Endothelial cell of umbilical vein (primary cell): ENCODE results near the gene ATP11B. TPM values are rescaled to one million over a fixed set of nuclear protein-coding genes. Genes with fewer than 3 reads are reported as not detected.

Experiments used
- BruUV-seq: library from RNA; stranded (reverse); fragments of 400-500 nt; replicated peaks from 2 replicates; lab custom pipeline; 2021; lab: Mats Ljungman, UMichigan
- CTCF ChIA-PET: fragments of 300-600, 350-600 bp; sonication (Branson Sonifier 250); formaldehyde crosslinking; loops from one replicate; lab custom pipeline; 2021; ENCODE audit warnings: antibody characterized with exemption, inconsistent platforms; lab: Charles Lee
- POLR2A ChIA-PET: fragments of 300-600, 350-600 bp; sonication (Branson Sonifier 250); formaldehyde crosslinking; loops from one replicate; lab custom pipeline; 2021; ENCODE audit warnings: antibody characterized with exemption, inconsistent platforms; lab: Charles Lee
- DNase-seq: peaks from one replicate; pipeline ENCODE4 v3.0.0-alpha.2; 2011; ENCODE audit warnings: low read depth, low spot score
- FAIRE-seq: peaks from 2 replicates; lab custom pipeline; 2011; peaks lifted over from hg19 to GRCh38; lab: Jason Lieb, UNC
- H2AFZ ChIP-seq: 2 replicates; pipeline ENCODE4 v1.6.0; 2012; ENCODE audit warnings: low read depth, low read length, control low read depth, inconsistent platforms
- H3K27ac ChIP-seq: 2 replicates; pipeline ENCODE4 v1.5.1; 2011; ENCODE audit warnings: low read depth, mild to moderate bottlenecking, control low read depth, low read length, moderate library complexity; ENCODE audit not compliant: insufficient read depth
- H3K27me3 ChIP-seq, 2 experiments: 2 replicates each; pipeline versions ENCODE4 v1.6.0 to v1.6.1; 2011; ENCODE audit warnings: low read length in 2 of 2, mixed read lengths in 1 of 2; ENCODE audit not compliant: control insufficient read depth in 2 of 2, insufficient read depth in 2 of 2
- H3K36me3 ChIP-seq, 2 experiments: 2 replicates in 1 of 2; 3 replicates in 1 of 2; pipeline ENCODE4 v1.5.1; 2011; ENCODE audit warnings: low read length in 2 of 2, mild to moderate bottlenecking in 1 of 2, moderate library complexity in 1 of 2; ENCODE audit not compliant: control insufficient read depth in 2 of 2, insufficient read depth in 2 of 2; ENCODE audit errors: extremely low read depth in 1 of 2
- H3K4me1 ChIP-seq: 3 replicates; pipeline ENCODE4 v1.5.1; 2011; ENCODE audit warnings: mild to moderate bottlenecking, low read length; ENCODE audit not compliant: control insufficient read depth, insufficient read depth; ENCODE audit errors: extremely low read depth
- H3K4me2 ChIP-seq: 2 replicates; pipeline ENCODE4 v1.6.1; 2011; ENCODE audit warnings: low read length, control low read depth, mixed read lengths; ENCODE audit not compliant: insufficient read depth
- H3K4me3 ChIP-seq, 3 experiments: fragments of 200-600 bp in 1 of 3; sonication (generic), shearing (Covaris generic) in 1 of 3; replicated peaks in 1 of 3; 2 replicates each; pipeline ENCODE4 v1.5.1; 2011 to 2016; ENCODE audit warnings: control low read depth in 3 of 3, low read length in 3 of 3, mild to moderate bottlenecking in 2 of 3, inconsistent platforms in 1 of 3, low read depth in 1 of 3, moderate library complexity in 1 of 3; ENCODE audit not compliant: insufficient read depth in 1 of 3
- H3K79me2 ChIP-seq: 2 replicates; pipeline ENCODE4 v1.6.0; 2012; ENCODE audit warnings: low read length, inconsistent platforms; ENCODE audit not compliant: control insufficient read depth, insufficient read depth
- H3K9ac ChIP-seq: replicated peaks from 2 replicates; pipeline ENCODE3; 2011; ENCODE audit warnings: low read length, control low read depth; ENCODE audit not compliant: insufficient read depth; ENCODE audit errors: extremely low read depth
- H3K9me1 ChIP-seq: replicated peaks from 3 replicates; pipeline ENCODE4 v1.6.0; 2011; ENCODE audit warnings: mild to moderate bottlenecking, low read length; ENCODE audit not compliant: control insufficient read depth, insufficient read depth; ENCODE audit errors: extremely low read depth
- H3K9me3 ChIP-seq: replicated peaks from 2 replicates; pipeline ENCODE4 v1.5.1; 2012; ENCODE audit warnings: low read length, inconsistent platforms; ENCODE audit not compliant: control insufficient read depth, insufficient read depth
- H4K20me1 ChIP-seq: replicated peaks from 2 replicates; pipeline ENCODE3; 2011; ENCODE audit warnings: mild to moderate bottlenecking, low read length; ENCODE audit not compliant: control insufficient read depth, insufficient read depth; ENCODE audit errors: extremely low read depth
- CTCF ChIP-seq, 2 donors: IDR thresholded peaks; 1 replicate in 1 of 2; 2 replicates in 1 of 2; pipeline ENCODE4 v1.5.1; 2011; ENCODE audit warnings: low read length in 2 of 2, mild to moderate bottlenecking in 2 of 2, moderate library complexity in 2 of 2, control low read depth in 1 of 2, inconsistent platforms in 1 of 2, low read depth in 1 of 2; ENCODE audit not compliant: insufficient read depth in 1 of 2; ENCODE audit errors: extremely low read depth in 1 of 2
- EZH2 ChIP-seq: IDR thresholded peaks from 2 replicates; pipeline ENCODE4 v1.6.1; 2012; ENCODE audit warnings: borderline replicate concordance, low read depth, mild to moderate bottlenecking, moderate library complexity, low read length, inconsistent platforms; ENCODE audit not compliant: severe bottlenecking
- FOS ChIP-seq: IDR thresholded peaks from 2 replicates; pipeline ENCODE4 v1.6.1; 2011; ENCODE audit warnings: mild to moderate bottlenecking, low read length, moderate library complexity, borderline replicate concordance; ENCODE audit not compliant: insufficient read depth
- GATA2 ChIP-seq: IDR thresholded peaks from 2 replicates; pipeline ENCODE4 v1.7.0; 2011; ENCODE audit warnings: low read depth, mild to moderate bottlenecking, moderate library complexity, mixed read lengths, low read length; ENCODE audit not compliant: insufficient read length, insufficient read depth
- JUN ChIP-seq: IDR thresholded peaks from 2 replicates; pipeline ENCODE4 v1.6.1; 2011; ENCODE audit warnings: borderline replicate concordance, low read depth; ENCODE audit not compliant: insufficient read length, insufficient read depth
- MYC ChIP-seq: IDR thresholded peaks from one replicate; pipeline ENCODE4 v1.6.1; 2011; ENCODE audit warnings: mild to moderate bottlenecking, low read depth, low read length
- POLR2A ChIP-seq: IDR thresholded peaks from 2 replicates; pipeline ENCODE4 v1.6.1; 2012; ENCODE audit warnings: low read depth, mild to moderate bottlenecking, control low read depth, low read length
- POLR2AphosphoS5 ChIP-seq: IDR thresholded peaks from 2 replicates; pipeline ENCODE4 v1.6.1; 2012; ENCODE audit warnings: low read depth, mild to moderate bottlenecking, control low read depth, low read length, moderate library complexity; ENCODE audit not compliant: insufficient read depth
- dilution Hi-C: fragments of 300-500 bp; cut with MboI; formaldehyde crosslinking; loops from one replicate; pipeline ENCODE4 v1.15.0; 2019; ENCODE audit warnings: low sequenced_read_pairs; ENCODE audit not compliant: extremely low pct_ligation_motif_present
- intact Hi-C: fragments of 100-400 bp; cut with micrococcal nuclease; formaldehyde crosslinking; loops from one replicate; pipeline ENCODE4 v1.10.0; 2022
- polyA plus RNA-seq, 4 experiments: library from polyadenylated mRNA; depleted of rRNA in 3 of 4; stranded (reverse) in 3 of 4; unstranded in 1 of 4; fragments of >200 nt; gene quantifications; 2 replicates each; pipeline versions ENCODE4 v1.2.1 to v1.2.3, GENCODE V29; 2011 to 2012; ENCODE audit warnings: missing spikeins in 1 of 4
- total RNA-seq: library from RNA; stranded (reverse); gene quantifications from 2 replicates; pipeline ENCODE4 v1.2.3, GENCODE V29; 2021
- TF ChIP-seq, protein P1 (sequence below): IDR thresholded peaks from 2 replicates; pipeline ENCODE4 v1.6.1; 2011; ENCODE audit not compliant: insufficient read depth, insufficient read length

The ATP11B gene
- total and polyA plus RNA-seq, 2 donors (not counting 3 experiments of a cell fraction or from before 2014, with no cell fraction given), result 10.1 to 49.3 TPM

- TF ChIP-seq MYC, result no peak
- no peak for TF ChIP-seq JUN
- no peak for TF ChIP-seq POLR2A
- TF ChIP-seq GATA2, result no peak
- no peak for TF ChIP-seq EZH2
- TF ChIP-seq, protein P1, sequence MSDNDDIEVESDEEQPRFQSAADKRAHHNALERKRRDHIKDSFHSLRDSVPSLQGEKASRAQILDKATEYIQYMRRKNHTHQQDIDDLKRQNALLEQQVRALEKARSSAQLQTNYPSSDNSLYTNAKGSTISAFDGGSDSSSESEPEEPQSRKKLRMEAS, result no peak
- no peak for TF ChIP-seq POLR2AphosphoS5
- no peak for TF ChIP-seq FOS
- TF ChIP-seq CTCF (IDR thresholded peaks at IDR 0.05; ENCODE audit: extremely low read depth in 1 of 2, insufficient read depth in 1 of 2, low read depth in 1 of 2, low read length in 2 of 2), result no peak
- intact Hi-C loops, result loop anchor here (1.0 kb wide), 1 partner anchor 9 kb away; no protein-coding TSS in a partner anchor
- no TSS peak for BruUV-seq
These were observed 9.4 kb downstream of the ATP11B start for GRCh38 chr3:182802413-182803390.

More at GRCh38 chr3:182802413-182803390, 9.4 kb downstream of the ATP11B start:
- Histone ChIP-seq H2AFZ (no peak overlapping the region), H3K9me1 (no peaks in the 10 kb centered on the region), H3K4me3 (no peak overlapping the region), H3K4me1 (peaks cover 11% of the 10 kb centered on the region), H3K4me2 (no peak overlapping the region), H3K27ac (no peak overlapping the region), H3K36me3 (no peaks in the 10 kb centered on the region), H3K79me2 (peaks cover 81% of the 10 kb centered on the region), H3K9me3 (no peaks in the 10 kb centered on the region), H3K27me3 (no peaks in the 10 kb centered on the region), H3K9ac (no peak overlapping the region), H4K20me1 (peaks cover 4% of the 10 kb centered on the region)
- dilution Hi-C loops, result no loop called here
- ChIA-PET POLR2A (no interaction called here), CTCF (interaction anchor here (0.6 to 2.3 kb wide), 3 partner anchors 35 to 89 kb away, joined by 3 to 6 read pairs (median 5); no protein-coding TSS in a partner anchor)
- no peak for DNase-seq
- no peak for FAIRE-seq
